ENCODE results near the gene HTRA1.

- TF ChIP-seq POLR2A (IDR thresholded peaks at IDR 0.05): no peak
- TF ChIP-seq POLR2AphosphoS5 (IDR thresholded peaks at IDR 0.05): no peak
- TF ChIP-seq, protein P1, sequence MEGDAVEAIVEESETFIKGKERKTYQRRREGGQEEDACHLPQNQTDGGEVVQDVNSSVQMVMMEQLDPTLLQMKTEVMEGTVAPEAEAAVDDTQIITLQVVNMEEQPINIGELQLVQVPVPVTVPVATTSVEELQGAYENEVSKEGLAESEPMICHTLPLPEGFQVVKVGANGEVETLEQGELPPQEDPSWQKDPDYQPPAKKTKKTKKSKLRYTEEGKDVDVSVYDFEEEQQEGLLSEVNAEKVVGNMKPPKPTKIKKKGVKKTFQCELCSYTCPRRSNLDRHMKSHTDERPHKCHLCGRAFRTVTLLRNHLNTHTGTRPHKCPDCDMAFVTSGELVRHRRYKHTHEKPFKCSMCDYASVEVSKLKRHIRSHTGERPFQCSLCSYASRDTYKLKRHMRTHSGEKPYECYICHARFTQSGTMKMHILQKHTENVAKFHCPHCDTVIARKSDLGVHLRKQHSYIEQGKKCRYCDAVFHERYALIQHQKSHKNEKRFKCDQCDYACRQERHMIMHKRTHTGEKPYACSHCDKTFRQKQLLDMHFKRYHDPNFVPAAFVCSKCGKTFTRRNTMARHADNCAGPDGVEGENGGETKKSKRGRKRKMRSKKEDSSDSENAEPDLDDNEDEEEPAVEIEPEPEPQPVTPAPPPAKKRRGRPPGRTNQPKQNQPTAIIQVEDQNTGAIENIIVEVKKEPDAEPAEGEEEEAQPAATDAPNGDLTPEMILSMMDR (IDR thresholded peaks at IDR 0.05): no peak
Observed at GRCh38 chr10:122509323-122509722, 48.0 kb downstream of the HTRA1 start.
